ENCODE data around the gene CT55.

GRCh38 chrX:135170877-135171519 is at the start of gene CT55:
- no peak for TF ChIP-seq POLR2A (IDR thresholded peaks at IDR 0.05)
- TF ChIP-seq, protein P1, sequence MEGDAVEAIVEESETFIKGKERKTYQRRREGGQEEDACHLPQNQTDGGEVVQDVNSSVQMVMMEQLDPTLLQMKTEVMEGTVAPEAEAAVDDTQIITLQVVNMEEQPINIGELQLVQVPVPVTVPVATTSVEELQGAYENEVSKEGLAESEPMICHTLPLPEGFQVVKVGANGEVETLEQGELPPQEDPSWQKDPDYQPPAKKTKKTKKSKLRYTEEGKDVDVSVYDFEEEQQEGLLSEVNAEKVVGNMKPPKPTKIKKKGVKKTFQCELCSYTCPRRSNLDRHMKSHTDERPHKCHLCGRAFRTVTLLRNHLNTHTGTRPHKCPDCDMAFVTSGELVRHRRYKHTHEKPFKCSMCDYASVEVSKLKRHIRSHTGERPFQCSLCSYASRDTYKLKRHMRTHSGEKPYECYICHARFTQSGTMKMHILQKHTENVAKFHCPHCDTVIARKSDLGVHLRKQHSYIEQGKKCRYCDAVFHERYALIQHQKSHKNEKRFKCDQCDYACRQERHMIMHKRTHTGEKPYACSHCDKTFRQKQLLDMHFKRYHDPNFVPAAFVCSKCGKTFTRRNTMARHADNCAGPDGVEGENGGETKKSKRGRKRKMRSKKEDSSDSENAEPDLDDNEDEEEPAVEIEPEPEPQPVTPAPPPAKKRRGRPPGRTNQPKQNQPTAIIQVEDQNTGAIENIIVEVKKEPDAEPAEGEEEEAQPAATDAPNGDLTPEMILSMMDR (IDR thresholded peaks at IDR 0.05) = no peak

All from thyroid gland (tissue), 4 donors.